IMR-90 (cell line): ENCODE results near the gene CES4A. TPM values are rescaled to one million over a fixed set of nuclear protein-coding genes. Genes with fewer than 3 reads are reported as not detected.

ENCODE experiments used
- ATAC-seq: fragments of 200-7000 bp; cut with Tn5 transposase; 2 replicates; pipeline ENCODE4 v1.9.1; 2020; ENCODE audit warnings: low read depth, mild to moderate bottlenecking, moderate library complexity
- BruUV-seq: library from RNA; stranded (reverse); fragments of 400-500 nt; replicated peaks from 2 replicates; lab custom pipeline; 2021; lab: Mats Ljungman, UMichigan
- CTCF ChIA-PET: fragments of 300-600 bp; formaldehyde crosslinking; extraction: SDS; loops from one replicate; lab custom pipeline; 2021; ENCODE audit warnings: antibody characterized with exemption; lab: Yijun Ruan, JAX
- POLR2A ChIA-PET: fragments of 300-600 bp; sonication (Branson Sonifier 250); formaldehyde crosslinking; loops from one replicate; lab custom pipeline; 2022; ENCODE audit warnings: antibody characterized with exemption; ENCODE audit not compliant: unreplicated experiment; lab: Charles Lee
- DNase-seq: peaks from one replicate; pipeline ENCODE4 v3.0.0; 2013
- H2AFZ ChIP-seq: replicated peaks from 2 replicates; pipeline ENCODE3; 2013; ENCODE audit warnings: low read length, mild to moderate bottlenecking; ENCODE audit not compliant: poor library complexity
- H2AK5ac ChIP-seq: 2 replicates; pipeline ENCODE4 v1.6.1; 2013; ENCODE audit warnings: low read depth, low read length, inconsistent platforms
- H2AK9ac ChIP-seq: replicated peaks from 2 replicates; pipeline ENCODE3; 2013; ENCODE audit warnings: mild to moderate bottlenecking, low read depth, low read length, moderate library complexity; ENCODE audit not compliant: poor library complexity
- H2BK120ac ChIP-seq: 2 replicates; pipeline ENCODE4 v1.6.1; 2013; ENCODE audit warnings: low read depth, low read length, inconsistent platforms
- H2BK15ac ChIP-seq: 3 replicates; pipeline ENCODE4 v1.6.1; 2013; ENCODE audit warnings: low read depth, low read length, inconsistent platforms
- H2BK20ac ChIP-seq: 2 replicates; pipeline ENCODE4 v1.6.1; 2013; ENCODE audit warnings: low read depth, mild to moderate bottlenecking, inconsistent platforms, low read length, moderate library complexity
- H2BK5ac ChIP-seq: 2 replicates; pipeline ENCODE4 v1.6.1; 2013; ENCODE audit warnings: mild to moderate bottlenecking, low read depth, low read length, inconsistent platforms; ENCODE audit not compliant: poor library complexity, severe bottlenecking
- H3K14ac ChIP-seq: replicated peaks from 2 replicates; pipeline ENCODE4 v1.6.1; 2013; ENCODE audit warnings: low read depth, low read length, inconsistent platforms
- H3K18ac ChIP-seq: 2 replicates; pipeline ENCODE4 v1.6.1; 2013; ENCODE audit warnings: low read depth, low read length, control low read depth
- H3K23ac ChIP-seq: 2 replicates; pipeline ENCODE4 v1.6.1; 2013; ENCODE audit warnings: low read depth, low read length, inconsistent platforms
- H3K27ac ChIP-seq: 2 replicates; pipeline ENCODE4 v1.5.1; 2013; ENCODE audit warnings: mild to moderate bottlenecking, control low read depth, low read length; ENCODE audit not compliant: insufficient read depth
- H3K27me3 ChIP-seq: 2 replicates; pipeline ENCODE4 v1.6.1; 2013; ENCODE audit warnings: low read length; ENCODE audit not compliant: control insufficient read depth, insufficient read depth
- H3K36me3 ChIP-seq: 2 replicates; pipeline ENCODE4 v1.6.1; 2013; ENCODE audit warnings: low read length, mixed read lengths; ENCODE audit not compliant: control insufficient read depth, insufficient read depth
- H3K4ac ChIP-seq: 2 replicates; pipeline ENCODE4 v1.6.1; 2013; ENCODE audit warnings: low read depth, low read length, inconsistent platforms
- H3K4me1 ChIP-seq: 2 replicates; pipeline ENCODE4 v1.6.1; 2013; ENCODE audit warnings: low read length, mixed read lengths; ENCODE audit not compliant: control insufficient read depth, insufficient read depth
- H3K4me2 ChIP-seq: 2 replicates; pipeline ENCODE4 v1.6.1; 2013; ENCODE audit warnings: low read depth, mild to moderate bottlenecking, control low read depth, low read length, moderate library complexity
- H3K4me3 ChIP-seq: 2 replicates; pipeline ENCODE4 v1.5.1; 2013; ENCODE audit warnings: low read depth, mild to moderate bottlenecking, control low read depth, low read length, moderate library complexity; ENCODE audit not compliant: insufficient read depth
- H3K56ac ChIP-seq: 2 replicates; pipeline ENCODE4 v1.6.1; 2013; ENCODE audit warnings: low read length, inconsistent platforms; ENCODE audit not compliant: insufficient read depth; ENCODE audit errors: extremely low read depth
- H3K79me1 ChIP-seq, 2 experiments: 2 replicates each; pipeline ENCODE4 v1.6.1; 2013; ENCODE audit warnings: low read length in 2 of 2, inconsistent platforms in 1 of 2, low read depth in 1 of 2
- H3K9ac ChIP-seq: 2 replicates; pipeline ENCODE4 v1.6.1; 2013; ENCODE audit warnings: low read depth, low read length, control low read depth
- H3K9me1 ChIP-seq: 2 replicates; pipeline ENCODE4 v1.6.1; 2013; ENCODE audit warnings: low read length, inconsistent platforms; ENCODE audit not compliant: insufficient read depth
- H3K9me3 ChIP-seq: 2 replicates; pipeline ENCODE4 v1.6.1; 2013; ENCODE audit warnings: low read length; ENCODE audit not compliant: control insufficient read depth, insufficient read depth
- H4K20me1 ChIP-seq: 2 replicates; pipeline ENCODE4 v1.6.1; 2013; ENCODE audit warnings: low read length, inconsistent platforms; ENCODE audit not compliant: insufficient read depth
- H4K5ac ChIP-seq: 2 replicates; pipeline ENCODE4 v1.6.1; 2013; ENCODE audit warnings: mild to moderate bottlenecking, low read depth, low read length, control low read depth
- H4K8ac ChIP-seq, 2 experiments: 2 replicates each; pipeline ENCODE4 v1.6.1; 2013; ENCODE audit warnings: low read depth in 2 of 2, low read length in 2 of 2, control low read depth in 1 of 2, inconsistent platforms in 1 of 2
- H4K91ac ChIP-seq: 2 replicates; pipeline ENCODE4 v1.6.1; 2013; ENCODE audit warnings: low read depth, low read length, inconsistent platforms; ENCODE audit not compliant: insufficient read depth
- BHLHE40 ChIP-seq: fragments of 150-350 bp; IDR thresholded peaks from 2 replicates; pipeline ENCODE4 v1.6.1; 2016; ENCODE audit warnings: mild to moderate bottlenecking, low read depth, low read length
- CEBPB ChIP-seq: IDR thresholded peaks from 2 replicates; pipeline ENCODE4 v1.6.1; 2012; ENCODE audit warnings: low read depth, low read length, improper control_type of control experiment
- CHD1 ChIP-seq: IDR thresholded peaks from 2 replicates; pipeline ENCODE4 v1.6.1; 2012; ENCODE audit warnings: low read depth, low read length, improper control_type of control experiment
- FOS ChIP-seq: fragments of 150-350 bp; IDR thresholded peaks from 2 replicates; pipeline ENCODE4 v1.6.1; 2016; ENCODE audit warnings: low read depth, low read length
- MAFK ChIP-seq: IDR thresholded peaks from 2 replicates; pipeline ENCODE4 v1.6.1; 2012; ENCODE audit warnings: low read depth, low read length, improper control_type of control experiment
- MAZ ChIP-seq: IDR thresholded peaks from 2 replicates; pipeline ENCODE4 v1.6.1; 2012; ENCODE audit warnings: low read depth, mild to moderate bottlenecking, low read length, improper control_type of control experiment, moderate library complexity, borderline replicate concordance
- MXI1 ChIP-seq: IDR thresholded peaks from 2 replicates; pipeline ENCODE4 v1.6.1; 2012; ENCODE audit warnings: low read depth, mild to moderate bottlenecking, low read length, moderate library complexity, borderline replicate concordance
- NFE2L2 ChIP-seq: fragments of 150-350 bp; IDR thresholded peaks from 2 replicates; pipeline ENCODE4 v1.6.1; 2016; ENCODE audit warnings: low read depth, mild to moderate bottlenecking, low read length
- POLR2A ChIP-seq: IDR thresholded peaks from 2 replicates; pipeline ENCODE4 v1.6.1; 2012; ENCODE audit warnings: mild to moderate bottlenecking, low read depth, low read length
- RAD21 ChIP-seq: IDR thresholded peaks from 2 replicates; pipeline ENCODE4 v1.6.1; 2012; ENCODE audit warnings: low read length, improper control_type of control experiment
- RCOR1 ChIP-seq: IDR thresholded peaks from 2 replicates; pipeline ENCODE4 v1.6.1; 2012; ENCODE audit warnings: mild to moderate bottlenecking, low read length, improper control_type of control experiment; ENCODE audit not compliant: insufficient replicate concordance
- RFX5 ChIP-seq: IDR thresholded peaks from 2 replicates; pipeline ENCODE4 v1.8.0; 2012; ENCODE audit warnings: low read depth, mild to moderate bottlenecking, low read length, moderate library complexity
- SMC3 ChIP-seq: fragments of 150-350 bp; IDR thresholded peaks from 2 replicates; pipeline ENCODE4 v1.6.1; 2016; ENCODE audit warnings: low read depth, mild to moderate bottlenecking, antibody characterized with exemption, low read length, moderate library complexity
- WGBS, 2 experiments: methylation state at CpG; one replicate each; pipeline versions ENCODE4 v1.1.5 to v1.1.7; 2013; ENCODE audit warnings: missing lambda C conversion rate in 2 of 2; ENCODE audit not compliant: insufficient read length in 1 of 2; ENCODE audit errors: extremely low coverage in 2 of 2; 5-methylcytosine and 5-hydroxymethylcytosine counted together
- dilution Hi-C: fragments of 300-500 bp; cut with HindIII; formaldehyde crosslinking; loops from one replicate; pipeline ENCODE4 v1.14.3; 2018; ENCODE audit warnings: low sequenced_read_pairs; ENCODE audit not compliant: unreplicated experiment
- in situ Hi-C: fragments of 300-500 bp; cut with MboI; formaldehyde crosslinking; loops from 3 replicates; pipeline ENCODE4 v1.14.3; 2019; ENCODE audit warnings: low sequenced_read_pairs, inconsistent platforms, mixed read lengths
- intact Hi-C: fragments of 100-400 bp; cut with micrococcal nuclease; formaldehyde crosslinking; loops from 2 replicates; pipeline ENCODE4 v1.10.0; 2022
- polyA plus RNA-seq, 3 experiments: library from polyadenylated mRNA; depleted of rRNA; stranded (reverse); fragments of >200 nt; gene quantifications; 2 replicates each; pipeline ENCODE4 v1.2.3, GENCODE V29; 2012; ENCODE audit warnings: low replicate concordance in 1 of 3
- total RNA-seq: library from RNA; depleted of rRNA; stranded (reverse); fragments of >200 nt; gene quantifications from 2 replicates; pipeline ENCODE4 v1.2.3, GENCODE V29; 2012
- TF ChIP-seq, protein P1 (sequence below): fragments of 150-350 bp; IDR thresholded peaks from 2 replicates; pipeline ENCODE4 v1.6.1; 2016; ENCODE audit warnings: low read depth, mild to moderate bottlenecking, low read length, moderate library complexity, borderline replicate concordance
- TF ChIP-seq, protein P2 (sequence below): fragments of 150-350 bp; IDR thresholded peaks from 2 replicates; pipeline ENCODE4 v1.6.1; 2017; ENCODE audit warnings: mild to moderate bottlenecking, antibody characterized with exemption, low read length, low read depth
- TF ChIP-seq, protein P3 (sequence below): conservative IDR thresholded peaks from 2 replicates; pipeline ENCODE4 v1.5.1; 2012; ENCODE audit warnings: mild to moderate bottlenecking, low read depth, low read length, improper control_type of control experiment

CES4A gene
- total and polyA plus RNA-seq, 2 of the 4 experiments (the other 2 are of a cell fraction) = 0.72 to 4.7 TPM

DNA sequence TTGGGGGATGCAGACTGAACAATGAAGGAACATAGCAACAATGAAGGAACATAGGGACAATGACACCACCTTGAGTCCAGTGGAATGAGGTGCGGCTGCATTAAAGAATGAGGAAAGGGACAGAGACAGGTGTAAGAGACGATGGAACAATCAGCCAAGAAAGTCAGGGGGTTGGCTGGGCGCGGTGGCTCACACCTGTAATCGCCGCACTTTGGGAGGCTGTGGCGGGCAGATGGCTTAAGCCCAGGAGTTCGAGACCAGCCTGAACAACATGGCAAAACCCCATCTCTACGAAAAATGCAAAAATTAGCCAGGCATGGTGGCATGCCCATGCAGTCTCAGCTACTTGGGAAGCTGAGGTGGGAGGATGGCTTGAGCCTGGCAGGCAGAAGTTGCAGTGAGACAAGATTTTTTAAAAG lies 26.9 kb downstream of the CES4A start:
- DNase-seq (no peak), ATAC-seq (no peak)
- Histone ChIP-seq H3K56ac (no peak overlapping the region), H2BK120ac (no peak overlapping the region), H3K4ac (no peak overlapping the region), H3K18ac (no peak overlapping the region), H3K14ac (no peak overlapping the region), H4K20me1 (no peaks in the 10 kb centered on the region), H2AK5ac (no peak overlapping the region), H3K79me1 (no peaks in the 10 kb centered on the region), H4K91ac (no peak overlapping the region), H3K23ac (no peak overlapping the region), H3K9me3 (no peaks in the 10 kb centered on the region), H3K4me3 (no peak overlapping the region), H3K9me1 (no peaks in the 10 kb centered on the region), H2AK9ac (no peak overlapping the region), H4K5ac (no peak overlapping the region), H2AFZ (no peak overlapping the region), H3K27ac (no peak overlapping the region), H2BK20ac (no peak overlapping the region), H2BK5ac (no peak overlapping the region), H3K36me3 (no peaks in the 10 kb centered on the region), H4K8ac (no peak overlapping the region), H3K4me1 (peaks cover 4% of the 10 kb centered on the region; the same call in 1 of the 2 replicates), H3K4me2 (no peak overlapping the region), H3K9ac (no peak overlapping the region), H2BK15ac (no peak overlapping the region), H3K27me3 (peaks cover 2% of the 10 kb centered on the region; the same call in 1 of the 2 replicates)
- intact Hi-C loops (loop anchor here (10.0 kb wide), 1 partner anchor 169 kb away; the partner anchor contains the start of gene MATCAP1), dilution Hi-C loops (no loop called here), in situ Hi-C loops (no loop called here)
- ChIA-PET POLR2A (no interaction called here), CTCF (no interaction called here)
- TF ChIP-seq POLR2A (no peak), FOS (no peak), RFX5 (no peak), MAFK (no peak), MXI1 (no peak), CEBPB (no peak), MAZ (no peak), RAD21 (no peak), CHD1 (no peak), NFE2L2 (no peak), RCOR1 (no peak), BHLHE40 (no peak), SMC3 (no peak)
- TF ChIP-seq, protein P1, sequence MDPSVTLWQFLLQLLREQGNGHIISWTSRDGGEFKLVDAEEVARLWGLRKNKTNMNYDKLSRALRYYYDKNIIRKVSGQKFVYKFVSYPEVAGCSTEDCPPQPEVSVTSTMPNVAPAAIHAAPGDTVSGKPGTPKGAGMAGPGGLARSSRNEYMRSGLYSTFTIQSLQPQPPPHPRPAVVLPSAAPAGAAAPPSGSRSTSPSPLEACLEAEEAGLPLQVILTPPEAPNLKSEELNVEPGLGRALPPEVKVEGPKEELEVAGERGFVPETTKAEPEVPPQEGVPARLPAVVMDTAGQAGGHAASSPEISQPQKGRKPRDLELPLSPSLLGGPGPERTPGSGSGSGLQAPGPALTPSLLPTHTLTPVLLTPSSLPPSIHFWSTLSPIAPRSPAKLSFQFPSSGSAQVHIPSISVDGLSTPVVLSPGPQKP = no peak
- TF ChIP-seq, protein P2, sequence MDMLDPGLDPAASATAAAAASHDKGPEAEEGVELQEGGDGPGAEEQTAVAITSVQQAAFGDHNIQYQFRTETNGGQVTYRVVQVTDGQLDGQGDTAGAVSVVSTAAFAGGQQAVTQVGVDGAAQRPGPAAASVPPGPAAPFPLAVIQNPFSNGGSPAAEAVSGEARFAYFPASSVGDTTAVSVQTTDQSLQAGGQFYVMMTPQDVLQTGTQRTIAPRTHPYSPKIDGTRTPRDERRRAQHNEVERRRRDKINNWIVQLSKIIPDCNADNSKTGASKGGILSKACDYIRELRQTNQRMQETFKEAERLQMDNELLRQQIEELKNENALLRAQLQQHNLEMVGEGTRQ = no peak
- TF ChIP-seq, protein P3, sequence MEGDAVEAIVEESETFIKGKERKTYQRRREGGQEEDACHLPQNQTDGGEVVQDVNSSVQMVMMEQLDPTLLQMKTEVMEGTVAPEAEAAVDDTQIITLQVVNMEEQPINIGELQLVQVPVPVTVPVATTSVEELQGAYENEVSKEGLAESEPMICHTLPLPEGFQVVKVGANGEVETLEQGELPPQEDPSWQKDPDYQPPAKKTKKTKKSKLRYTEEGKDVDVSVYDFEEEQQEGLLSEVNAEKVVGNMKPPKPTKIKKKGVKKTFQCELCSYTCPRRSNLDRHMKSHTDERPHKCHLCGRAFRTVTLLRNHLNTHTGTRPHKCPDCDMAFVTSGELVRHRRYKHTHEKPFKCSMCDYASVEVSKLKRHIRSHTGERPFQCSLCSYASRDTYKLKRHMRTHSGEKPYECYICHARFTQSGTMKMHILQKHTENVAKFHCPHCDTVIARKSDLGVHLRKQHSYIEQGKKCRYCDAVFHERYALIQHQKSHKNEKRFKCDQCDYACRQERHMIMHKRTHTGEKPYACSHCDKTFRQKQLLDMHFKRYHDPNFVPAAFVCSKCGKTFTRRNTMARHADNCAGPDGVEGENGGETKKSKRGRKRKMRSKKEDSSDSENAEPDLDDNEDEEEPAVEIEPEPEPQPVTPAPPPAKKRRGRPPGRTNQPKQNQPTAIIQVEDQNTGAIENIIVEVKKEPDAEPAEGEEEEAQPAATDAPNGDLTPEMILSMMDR = no peak
- WGBS, 2 experiments = 97% methylated on average over 6 of the region's 9 CpGs; no CpG with 5 or more reads in 1 of the 2 experiments
- BruUV-seq = no TSS peak
